ENCODE measurements around the gene PRR19.

PRR19 gene

DNA sequence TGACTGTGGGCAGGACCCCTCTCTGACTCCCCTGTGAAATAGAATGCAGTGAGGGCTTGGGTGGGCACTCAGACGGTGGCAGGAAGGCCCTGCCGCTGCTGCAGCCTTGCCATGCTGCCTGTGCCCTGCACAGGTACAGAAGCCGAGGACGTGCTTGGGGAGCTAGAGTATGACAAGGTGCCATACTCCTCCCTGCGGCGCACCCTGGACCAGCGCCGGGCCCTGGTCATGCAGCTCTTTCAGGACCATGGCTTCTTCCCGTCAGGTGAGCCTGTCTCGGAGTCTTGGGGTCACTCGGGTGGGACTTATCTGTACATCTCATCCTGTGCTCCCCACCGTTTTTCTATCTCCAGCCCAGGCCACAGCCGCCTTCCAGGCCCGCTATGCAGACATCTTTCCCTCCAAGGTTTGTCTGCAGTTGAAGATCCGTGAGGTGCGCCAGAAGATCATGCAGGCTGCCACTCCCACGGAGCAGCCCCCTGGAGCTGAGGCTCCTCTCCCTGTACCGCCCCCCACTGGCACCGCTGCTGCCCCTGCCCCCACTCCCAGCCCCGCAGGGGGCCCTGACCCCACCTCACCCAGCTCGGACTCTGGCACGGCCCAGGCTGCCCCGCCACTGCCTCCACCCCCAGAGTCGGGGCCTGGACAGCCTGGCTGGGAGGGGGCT is 7.3 kb upstream of the PRR19 start:
- TF ChIP-seq ZNF274 (IDR thresholded peaks at IDR 0.05; ENCODE audit: low read depth, low read length) (no peak), YY1 (IDR thresholded peaks at IDR 0.05; ENCODE audit: insufficient read depth, insufficient read length) (no peak), SUZ12 (IDR thresholded peaks at IDR 0.05; ENCODE audit: extremely low read depth, insufficient read depth, insufficient read length) (no peak)
- DNase-seq (ENCODE audit: low read depth, low spot score): no peak
- Histone ChIP-seq H3K36me3 (ENCODE audit: insufficient read depth, insufficient read length, low read length) (peaks cover 78% of the 10 kb centered on the region), H3K4me3 (ENCODE audit: insufficient read length, low read depth) (no peak overlapping the region), H3K9ac (ENCODE audit: insufficient read length, low read depth) (no peak overlapping the region), H3K4me1 (ENCODE audit: insufficient read depth, insufficient read length) (peaks cover 9% of the 10 kb centered on the region), H3K9me3 (ENCODE audit: insufficient read depth, low read length) (no peaks in the 10 kb centered on the region), H3K27me3 (ENCODE audit: insufficient read depth, insufficient read length) (no peaks in the 10 kb centered on the region)

DNA sequence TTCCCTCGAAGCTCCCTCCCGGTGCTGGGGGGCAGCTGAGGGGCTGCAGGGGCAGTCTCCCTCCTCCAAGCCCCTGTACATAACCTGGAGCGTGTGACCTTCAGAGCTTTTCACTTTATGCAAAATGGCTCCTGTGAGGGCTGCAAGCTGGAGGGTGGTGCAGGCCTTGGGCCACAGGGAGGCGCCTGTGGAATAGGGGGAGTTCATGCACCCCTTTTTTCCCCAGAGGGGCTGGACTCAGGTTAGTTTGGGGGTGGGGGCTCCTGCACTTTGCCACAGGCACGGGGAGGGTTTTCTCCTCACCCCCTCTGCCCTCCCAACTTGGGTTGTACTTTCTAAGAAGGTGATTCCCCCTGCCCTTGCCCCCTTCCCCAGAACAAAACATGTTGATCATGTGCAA is 6.6 kb upstream of the PRR19 start:
- no peaks in the 10 kb centered on the region for H3K27me3 ChIP-seq (ENCODE audit: insufficient read depth, insufficient read length)
- TF ChIP-seq YY1 (IDR thresholded peaks at IDR 0.05; ENCODE audit: insufficient read depth, insufficient read length): no peak
- TF ChIP-seq SUZ12 (IDR thresholded peaks at IDR 0.05; ENCODE audit: extremely low read depth, insufficient read depth, insufficient read length): no peak
- TF ChIP-seq ZNF274 (IDR thresholded peaks at IDR 0.05; ENCODE audit: low read depth, low read length): no peak
- no peak overlapping the region for H3K9ac ChIP-seq (ENCODE audit: insufficient read length, low read depth)
- DNase-seq (ENCODE audit: low read depth, low spot score): no peak
- peaks cover 77% of the 10 kb centered on the region for H3K36me3 ChIP-seq (ENCODE audit: insufficient read depth, insufficient read length, low read length)
- H3K4me3 ChIP-seq (ENCODE audit: insufficient read length, low read depth): no peak overlapping the region
- peaks cover 9% of the 10 kb centered on the region for H3K4me1 ChIP-seq (ENCODE audit: insufficient read depth, insufficient read length)
- H3K9me3 ChIP-seq (ENCODE audit: insufficient read depth, low read length): no peaks in the 10 kb centered on the region

DNA sequence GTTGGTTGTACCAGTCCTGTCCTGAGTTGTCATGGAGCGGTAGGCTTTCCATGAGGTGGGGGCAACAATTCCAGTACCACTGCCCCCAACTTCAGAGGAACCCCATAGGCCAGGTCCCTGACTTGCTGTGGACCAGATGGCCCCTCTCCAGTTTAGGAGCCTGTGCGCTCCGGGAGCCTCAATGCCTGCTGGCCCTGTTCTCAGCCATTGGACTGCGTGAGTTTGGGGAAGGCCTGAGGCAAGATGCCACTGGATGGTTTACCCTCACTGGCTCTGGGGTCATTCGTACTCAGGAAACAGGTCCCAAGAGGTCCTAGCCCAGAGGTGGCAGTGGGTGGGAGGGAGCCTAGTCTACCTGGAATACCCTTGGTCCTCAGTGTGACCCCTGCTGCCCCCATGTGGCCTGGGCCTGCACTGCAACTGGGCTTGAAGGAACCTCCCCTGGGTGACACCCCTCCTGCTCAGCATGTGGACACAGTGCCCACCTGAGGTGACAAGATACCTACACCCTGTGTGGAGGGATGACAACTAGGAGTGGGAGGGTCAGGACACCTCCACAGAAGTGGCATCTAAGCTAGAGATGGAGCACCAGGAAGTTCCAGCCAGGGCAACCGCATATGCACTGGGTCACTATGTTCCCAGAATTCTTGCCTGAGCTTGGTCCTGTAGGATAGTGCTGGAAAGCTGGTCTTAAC is 6.0 kb upstream of the PRR19 start:
- H3K4me1 ChIP-seq (ENCODE audit: insufficient read depth, insufficient read length): peaks cover 8% of the 10 kb centered on the region
- no peaks in the 10 kb centered on the region for H3K27me3 ChIP-seq (ENCODE audit: insufficient read depth, insufficient read length)
- peak; percentile 63 for DNase-seq (ENCODE audit: low read depth, low spot score)
- TF ChIP-seq ZNF274 (IDR thresholded peaks at IDR 0.05; ENCODE audit: low read depth, low read length): no peak
- no peak for TF ChIP-seq SUZ12 (IDR thresholded peaks at IDR 0.05; ENCODE audit: extremely low read depth, insufficient read depth, insufficient read length)
- no peak for TF ChIP-seq YY1 (IDR thresholded peaks at IDR 0.05; ENCODE audit: insufficient read depth, insufficient read length)
- peaks cover 71% of the 10 kb centered on the region for H3K36me3 ChIP-seq (ENCODE audit: insufficient read depth, insufficient read length, low read length)
- H3K9ac ChIP-seq (ENCODE audit: insufficient read length, low read depth): no peak overlapping the region
- H3K9me3 ChIP-seq (ENCODE audit: insufficient read depth, low read length): no peaks in the 10 kb centered on the region
- no peak overlapping the region for H3K4me3 ChIP-seq (ENCODE audit: insufficient read length, low read depth)

DNA sequence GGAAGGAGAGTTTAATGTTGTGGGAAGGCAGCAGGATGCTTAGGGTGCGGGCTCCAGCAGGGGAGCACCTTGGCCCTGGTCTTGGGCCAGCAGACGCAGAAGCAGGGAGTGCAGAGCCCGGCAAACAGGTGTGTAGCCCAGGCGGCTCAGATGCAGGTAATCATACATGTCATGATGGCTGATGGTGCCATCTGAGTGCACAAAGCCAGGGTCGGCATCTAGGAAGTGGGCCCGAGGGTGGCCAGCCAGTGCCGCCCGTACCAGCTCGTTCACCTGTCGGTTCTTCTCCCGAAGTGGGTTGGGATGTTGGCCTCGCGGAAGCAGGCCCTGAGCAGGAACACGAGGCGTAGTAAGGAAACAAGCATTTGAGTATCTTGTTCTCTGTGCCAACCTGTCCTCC is 4.9 kb upstream of the PRR19 start:
- H3K4me1 ChIP-seq (ENCODE audit: insufficient read depth, insufficient read length): peaks cover 2% of the 10 kb centered on the region

DNA sequence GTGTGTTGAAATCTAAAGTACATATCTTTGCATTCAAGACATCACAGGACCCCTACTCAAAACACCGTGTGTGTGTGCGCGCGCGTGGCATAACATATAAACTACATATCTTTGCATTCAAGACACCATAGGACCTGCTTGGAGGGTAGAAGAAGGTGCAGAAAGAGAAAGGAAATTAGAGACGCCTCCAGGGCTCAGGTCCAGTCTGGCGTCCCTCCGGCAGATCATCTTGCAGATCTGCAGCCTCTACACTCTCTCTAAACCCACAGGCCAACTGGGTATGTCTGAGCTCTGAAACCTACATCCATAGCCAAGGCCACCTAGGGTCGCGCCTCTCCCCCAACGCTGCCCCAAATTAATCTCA is 1.2 kb downstream of the PRR19 start:
- peak overlapping the region; percentile 22 for H3K9ac ChIP-seq (ENCODE audit: insufficient read length, low read depth)
- no peak overlapping the region for H3K4me3 ChIP-seq (ENCODE audit: insufficient read length, low read depth)
- no peak for TF ChIP-seq ZNF274 (IDR thresholded peaks at IDR 0.05; ENCODE audit: low read depth, low read length)
- no peak for TF ChIP-seq SUZ12 (IDR thresholded peaks at IDR 0.05; ENCODE audit: extremely low read depth, insufficient read depth, insufficient read length)
- TF ChIP-seq YY1 (IDR thresholded peaks at IDR 0.05; ENCODE audit: insufficient read depth, insufficient read length): no peak
- peaks cover 8% of the 10 kb centered on the region for H3K36me3 ChIP-seq (ENCODE audit: insufficient read depth, insufficient read length, low read length)
- no peak for DNase-seq (ENCODE audit: low read depth, low spot score)
- no peaks in the 10 kb centered on the region for H3K9me3 ChIP-seq (ENCODE audit: insufficient read depth, low read length)
- no peaks in the 10 kb centered on the region for H3K27me3 ChIP-seq (ENCODE audit: insufficient read depth, insufficient read length)
- peaks cover 8% of the 10 kb centered on the region for H3K4me1 ChIP-seq (ENCODE audit: insufficient read depth, insufficient read length)

More for the DNA sequence above, 4.9 kb upstream of the PRR19 start:
- Histone ChIP-seq H3K27me3 (ENCODE audit: insufficient read depth, insufficient read length) (no peaks in the 10 kb centered on the region), H3K9me3 (ENCODE audit: insufficient read depth, low read length) (no peaks in the 10 kb centered on the region), H3K4me3 (ENCODE audit: insufficient read length, low read depth) (no peak overlapping the region), H3K9ac (ENCODE audit: insufficient read length, low read depth) (no peak overlapping the region), H3K36me3 (ENCODE audit: insufficient read depth, insufficient read length, low read length) (peaks cover 60% of the 10 kb centered on the region)
- no peak for DNase-seq (ENCODE audit: low read depth, low spot score)
- TF ChIP-seq YY1 (IDR thresholded peaks at IDR 0.05; ENCODE audit: insufficient read depth, insufficient read length) (no peak), SUZ12 (IDR thresholded peaks at IDR 0.05; ENCODE audit: extremely low read depth, insufficient read depth, insufficient read length) (no peak), ZNF274 (IDR thresholded peaks at IDR 0.05; ENCODE audit: low read depth, low read length) (no peak)

DNA sequence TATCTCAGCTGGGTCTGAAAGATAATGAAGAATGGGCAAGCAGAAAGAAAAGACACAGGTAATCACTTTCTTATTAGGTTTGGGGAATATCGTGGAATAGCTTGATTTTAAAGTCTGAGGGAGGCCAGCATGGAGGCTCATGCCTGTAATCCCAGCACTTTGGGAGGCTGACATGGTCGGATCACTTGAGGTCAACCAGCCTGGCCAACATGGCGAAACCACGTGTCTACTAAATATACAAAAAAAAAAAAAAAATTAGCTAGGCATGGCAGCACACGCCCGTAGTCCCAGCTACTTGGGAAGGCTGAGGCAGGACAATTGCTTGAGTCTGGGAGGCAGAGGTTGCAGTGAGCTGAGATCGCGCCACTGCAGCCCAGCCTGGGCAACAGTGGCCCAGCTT is 1.9 kb downstream of the PRR19 start:
- no peak for DNase-seq (ENCODE audit: low read depth, low spot score)
- Histone ChIP-seq H3K4me1 (ENCODE audit: insufficient read depth, insufficient read length) (peaks cover 8% of the 10 kb centered on the region), H3K36me3 (ENCODE audit: insufficient read depth, insufficient read length, low read length) (peaks cover 8% of the 10 kb centered on the region), H3K4me3 (ENCODE audit: insufficient read length, low read depth) (no peak overlapping the region), H3K9me3 (ENCODE audit: insufficient read depth, low read length) (no peaks in the 10 kb centered on the region), H3K9ac (ENCODE audit: insufficient read length, low read depth) (no peak overlapping the region), H3K27me3 (ENCODE audit: insufficient read depth, insufficient read length) (no peaks in the 10 kb centered on the region)
- no peak for TF ChIP-seq SUZ12 (IDR thresholded peaks at IDR 0.05; ENCODE audit: extremely low read depth, insufficient read depth, insufficient read length)
- TF ChIP-seq YY1 (IDR thresholded peaks at IDR 0.05; ENCODE audit: insufficient read depth, insufficient read length): no peak

DNA sequence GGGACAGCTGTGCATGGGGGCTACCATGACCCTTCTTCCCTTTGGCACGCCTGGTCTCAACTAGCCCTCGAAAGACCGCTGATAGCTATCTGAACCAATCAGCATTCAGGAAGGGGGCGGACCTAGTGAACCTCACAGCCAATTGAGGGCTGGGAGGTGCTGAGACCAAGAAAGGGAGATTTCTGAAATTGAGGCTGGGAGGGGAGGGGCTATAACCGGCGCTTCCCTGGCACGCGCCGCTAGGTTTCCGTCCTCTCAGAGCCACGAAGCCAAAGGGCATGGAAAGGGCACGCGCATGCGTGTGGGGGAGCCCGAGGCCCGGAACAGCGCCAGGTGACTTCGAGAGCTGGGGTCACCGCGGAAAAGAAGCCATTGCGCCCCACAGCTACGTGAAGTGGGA is 4.7 kb downstream of the PRR19 start:
- no peaks in the 10 kb centered on the region for H3K9me3 ChIP-seq (ENCODE audit: insufficient read depth, low read length)
- H3K4me1 ChIP-seq (ENCODE audit: insufficient read depth, insufficient read length): peaks cover 6% of the 10 kb centered on the region
- TF ChIP-seq YY1 (IDR thresholded peaks at IDR 0.05; ENCODE audit: insufficient read depth, insufficient read length) (no peak), ZNF274 (IDR thresholded peaks at IDR 0.05; ENCODE audit: low read depth, low read length) (no peak), SUZ12 (IDR thresholded peaks at IDR 0.05; ENCODE audit: extremely low read depth, insufficient read depth, insufficient read length) (no peak)
- DNase-seq (ENCODE audit: low read depth, low spot score): no peak
- no peaks in the 10 kb centered on the region for H3K27me3 ChIP-seq (ENCODE audit: insufficient read depth, insufficient read length)
- no peak overlapping the region for H3K9ac ChIP-seq (ENCODE audit: insufficient read length, low read depth)
- no peak overlapping the region for H3K4me3 ChIP-seq (ENCODE audit: insufficient read length, low read depth)
- H3K36me3 ChIP-seq (ENCODE audit: insufficient read depth, insufficient read length, low read length): no peaks in the 10 kb centered on the region
